Measurements from ENCODE around the gene SNAI1. TPM values are rescaled to one million over a fixed set of nuclear protein-coding genes. Genes with fewer than 3 reads are reported as not detected.

The SNAI1 gene
- total RNA-seq, 1 experiment from 2014 or later, result 4.1 TPM

GRCh38 chr20:49983848-49984408, 1.1 kb downstream of the SNAI1 start:
- Histone ChIP-seq H3K4me1 (ENCODE audit: insufficient read depth, low read length, poor library complexity, severe bottlenecking) (peaks cover 37% of the 10 kb centered on the region), H3K4me3 (ENCODE audit: low read depth, low read length, poor library complexity, severe bottlenecking) (peak overlapping the region; percentile 50), H3K27ac (ENCODE audit: low read depth, low read length, poor library complexity, severe bottlenecking) (no peak overlapping the region), H3K36me3 (ENCODE audit: insufficient read depth, low read length, poor library complexity, severe bottlenecking) (no peaks in the 10 kb centered on the region), H3K9me3 (ENCODE audit: low read depth, low read length, poor library complexity, severe bottlenecking) (no peaks in the 10 kb centered on the region), H3K27me3 (replicated peaks; ENCODE audit: insufficient read depth, low read depth, low read length, poor library complexity) (no peaks in the 10 kb centered on the region)
- no TSS peak for BruUV-seq (replicated peaks)
- ChIA-PET POLR2A (ENCODE audit: low non-redundant PET) (interaction anchor here (0.5 kb wide), 1 partner anchor 68 kb away, joined by 3 read pairs; no protein-coding TSS in a partner anchor), CTCF (interaction anchor here (0.9 kb wide), 1 partner anchor 88 kb away, joined by 3 read pairs; no protein-coding TSS in a partner anchor)
- intact Hi-C loops (cut with micrococcal nuclease; ENCODE audit: unreplicated experiment), result loop anchor here (5.0 kb wide), 1 partner anchor 478 kb away; no protein-coding TSS in a partner anchor
- DNase-seq (ENCODE audit: low spot score), result no peak
- TF ChIP-seq CTCF (conservative IDR thresholded peaks at IDR 0.05; ENCODE audit: low read depth, low read length) (no peak), EZH2 (IDR thresholded peaks at IDR 0.05; ENCODE audit: borderline replicate concordance, low read depth, low read length, poor library complexity, severe bottlenecking) (no peak)

- TF ChIP-seq EZH2 (IDR thresholded peaks at IDR 0.05; ENCODE audit: borderline replicate concordance, low read depth, low read length, poor library complexity, severe bottlenecking), result no peak
- TF ChIP-seq CTCF (conservative IDR thresholded peaks at IDR 0.05; ENCODE audit: low read depth, low read length), result no peak
- Histone ChIP-seq H3K4me1 (ENCODE audit: insufficient read depth, low read length, poor library complexity, severe bottlenecking) (peaks cover 39% of the 10 kb centered on the region), H3K27ac (ENCODE audit: low read depth, low read length, poor library complexity, severe bottlenecking) (no peak overlapping the region), H3K4me3 (ENCODE audit: low read depth, low read length, poor library complexity, severe bottlenecking) (no peak overlapping the region), H3K27me3 (replicated peaks; ENCODE audit: insufficient read depth, low read depth, low read length, poor library complexity) (no peaks in the 10 kb centered on the region), H3K36me3 (ENCODE audit: insufficient read depth, low read length, poor library complexity, severe bottlenecking) (no peaks in the 10 kb centered on the region), H3K9me3 (ENCODE audit: low read depth, low read length, poor library complexity, severe bottlenecking) (no peaks in the 10 kb centered on the region)
- TSS peak; percentile 33 for BruUV-seq (replicated peaks)
- no peak for DNase-seq (ENCODE audit: low spot score)
- CTCF ChIA-PET, result interaction anchor here (0.9 kb wide), 1 partner anchor 87 kb away, joined by 3 read pairs; no protein-coding TSS in a partner anchor
- intact Hi-C loops (cut with micrococcal nuclease; ENCODE audit: unreplicated experiment), result loop anchor here (5.0 kb wide), 1 partner anchor 478 kb away; no protein-coding TSS in a partner anchor
- POLR2A ChIA-PET (ENCODE audit: low non-redundant PET), result no interaction called here
Observed at GRCh38 chr20:49984426-49985153, 1.8 kb downstream of the SNAI1 start.

GRCh38 chr20:49985157-49985556, 2.4 kb downstream of the SNAI1 start:
- TF ChIP-seq EZH2 (IDR thresholded peaks at IDR 0.05; ENCODE audit: borderline replicate concordance, low read depth, low read length, poor library complexity, severe bottlenecking), result no peak
- no peak for TF ChIP-seq CTCF (conservative IDR thresholded peaks at IDR 0.05; ENCODE audit: low read depth, low read length)
- BruUV-seq (replicated peaks), result no TSS peak
- H3K4me3 ChIP-seq (ENCODE audit: low read depth, low read length, poor library complexity, severe bottlenecking), result no peak overlapping the region
- ChIA-PET POLR2A (ENCODE audit: low non-redundant PET) (no interaction called here), CTCF (no interaction called here)
- no peaks in the 10 kb centered on the region for H3K27me3 ChIP-seq (replicated peaks; ENCODE audit: insufficient read depth, low read depth, low read length, poor library complexity)
- intact Hi-C loops (cut with micrococcal nuclease; ENCODE audit: unreplicated experiment), result no loop called here
- no peaks in the 10 kb centered on the region for H3K36me3 ChIP-seq (ENCODE audit: insufficient read depth, low read length, poor library complexity, severe bottlenecking)
- no peak overlapping the region for H3K27ac ChIP-seq (ENCODE audit: low read depth, low read length, poor library complexity, severe bottlenecking)
- H3K9me3 ChIP-seq (ENCODE audit: low read depth, low read length, poor library complexity, severe bottlenecking), result no peaks in the 10 kb centered on the region
- peaks cover 43% of the 10 kb centered on the region for H3K4me1 ChIP-seq (ENCODE audit: insufficient read depth, low read length, poor library complexity, severe bottlenecking)
- no peak for DNase-seq (ENCODE audit: low spot score)
